Measurements from ENCODE around the gene PLEK. TPM values are rescaled to one million over a fixed set of nuclear protein-coding genes. Genes with fewer than 3 reads are reported as not detected.
"Not testable (repeated sequence)": the region's sequence is repeated elsewhere in the genome, so short reads cannot be mapped to it uniquely, and the experiment has no call there.

PLEK gene
- total RNA-seq, 1 experiment from 2014 or later, result not detected

GRCh38 chr2:68441179-68441993 lies 76.3 kb downstream of the PLEK start:
- Histone ChIP-seq H3K4me1 (ENCODE audit: insufficient read depth, low read length) (no peaks in the 10 kb centered on the region), H3K4me2 (ENCODE audit: low read length) (no peak overlapping the region), H2AFZ (ENCODE audit: low read length) (peak overlapping the region; percentile 33), H3K79me2 (ENCODE audit: low read length) (no peaks in the 10 kb centered on the region), H3K27ac (ENCODE audit: low read length) (no peak overlapping the region), H3K27me3 (ENCODE audit: low read length) (no peaks in the 10 kb centered on the region), H3K9me3 (ENCODE audit: low read length) (no peaks in the 10 kb centered on the region), H3F3A (ENCODE audit: low read length, unreplicated experiment) (no peaks in the 10 kb centered on the region), H4K20me1 (ENCODE audit: low read length) (no peaks in the 10 kb centered on the region), H3K9ac (ENCODE audit: low read length) (no peak overlapping the region), H3K4me3 (ENCODE audit: low read length) (no peak overlapping the region), H3K9me2 (replicated peaks; ENCODE audit: low read length) (no peaks in the 10 kb centered on the region), H3K36me3 (ENCODE audit: low read depth, low read length) (no peaks in the 10 kb centered on the region)
- intact Hi-C loops (cut with micrococcal nuclease), result loop anchor here (1.0 to 5.0 kb wide), 3 partner anchors 79 to 319 kb away; no protein-coding TSS in a partner anchor
- POLR2A ChIA-PET (ENCODE audit: unreplicated experiment), result no interaction called here
- ATAC-seq (peak; percentile 96), DNase-seq (peak; percentile 91)
- CTCF ChIA-PET, result interaction anchor here (0.6 to 2.0 kb wide), 7 partner anchors 80 to 319 kb away, joined by 3 to 11 read pairs (median 5); partner anchors contain the start of gene CNRIP1
- peak; percentile 95 for TF ChIP-seq CTCF (conservative IDR thresholded peaks at IDR 0.05; ENCODE audit: low read depth, low read length)
- TF ChIP-seq EZH2 (IDR thresholded peaks at IDR 0.05; ENCODE audit: low read length, unreplicated experiment), result no peak
- no peak for TF ChIP-seq EZH2phosphoT487 (IDR thresholded peaks at IDR 0.05; ENCODE audit: borderline replicate concordance, low read length)
- no TSS peak for BruUV-seq (replicated peaks)

- H3K4me2 ChIP-seq (ENCODE audit: low read length), result no peak overlapping the region
- no peaks in the 10 kb centered on the region for H3K9me3 ChIP-seq (ENCODE audit: low read length)
- H3F3A ChIP-seq (ENCODE audit: low read length, unreplicated experiment), result no peaks in the 10 kb centered on the region
- H3K9me2 ChIP-seq (replicated peaks; ENCODE audit: low read length), result no peaks in the 10 kb centered on the region
- POLR2A ChIA-PET (ENCODE audit: unreplicated experiment), result no interaction called here
- CTCF ChIA-PET, result interaction anchor here (0.6 to 2.0 kb wide), 6 partner anchors 80 to 159 kb away, joined by 3 to 11 read pairs (median 6); partner anchors contain the start of gene CNRIP1
- no peak for DNase-seq
- H3K36me3 ChIP-seq (ENCODE audit: low read depth, low read length), result no peaks in the 10 kb centered on the region
- no peaks in the 10 kb centered on the region for H3K27me3 ChIP-seq (ENCODE audit: low read length)
- no peaks in the 10 kb centered on the region for H3K4me1 ChIP-seq (ENCODE audit: insufficient read depth, low read length)
- intact Hi-C loops (cut with micrococcal nuclease), result loop anchor here (1.0 to 5.0 kb wide), 3 partner anchors 80 to 320 kb away; no protein-coding TSS in a partner anchor
- H3K9ac ChIP-seq (ENCODE audit: low read length), result no peak overlapping the region
- H3K27ac ChIP-seq (ENCODE audit: low read length), result no peak overlapping the region
- TF ChIP-seq EZH2 (IDR thresholded peaks at IDR 0.05; ENCODE audit: low read length, unreplicated experiment) (no peak), EZH2phosphoT487 (IDR thresholded peaks at IDR 0.05; ENCODE audit: borderline replicate concordance, low read length) (no peak), CTCF (conservative IDR thresholded peaks at IDR 0.05; ENCODE audit: low read depth, low read length) (no peak; the same call in 1 of the 2 replicates)
- no peaks in the 10 kb centered on the region for H3K79me2 ChIP-seq (ENCODE audit: low read length)
- H2AFZ ChIP-seq (ENCODE audit: low read length), result peak overlapping the region; percentile 12; the same call in 1 of the 2 replicates
- H3K4me3 ChIP-seq (ENCODE audit: low read length), result no peak overlapping the region
- no TSS peak for BruUV-seq (replicated peaks)
- no peaks in the 10 kb centered on the region for H4K20me1 ChIP-seq (ENCODE audit: low read length)
- ATAC-seq, result no peak
Observed at GRCh38 chr2:68441994-68442322, 76.9 kb downstream of the PLEK start.

GRCh38 chr2:68446425-68446824 lies 81.3 kb downstream of the PLEK start:
- H3K27me3 ChIP-seq (ENCODE audit: low read length); BruUV-seq (replicated peaks); H3K9me2 ChIP-seq (replicated peaks; ENCODE audit: low read length); ATAC-seq; H3K36me3 ChIP-seq (ENCODE audit: low read depth, low read length); H3K27ac ChIP-seq (ENCODE audit: low read length); intact Hi-C loops (cut with micrococcal nuclease); H4K20me1 ChIP-seq (ENCODE audit: low read length); H3K79me2 ChIP-seq (ENCODE audit: low read length); H3K4me3 ChIP-seq (ENCODE audit: low read length); H3K4me1 ChIP-seq (ENCODE audit: insufficient read depth, low read length); H3K9me3 ChIP-seq (ENCODE audit: low read length); DNase-seq; H3K4me2 ChIP-seq (ENCODE audit: low read length); H3F3A ChIP-seq (ENCODE audit: low read length, unreplicated experiment); CTCF ChIA-PET; H2AFZ ChIP-seq (ENCODE audit: low read length); H3K9ac ChIP-seq (ENCODE audit: low read length); POLR2A ChIA-PET (ENCODE audit: unreplicated experiment): not testable (repeated sequence)

Other genes with a start within 250 kb of the PLEK start
- gene PNO1, start 207.4 kb upstream of the PLEK start, total RNA-seq (2014; rRNA removed), result 50.8 and 64.1 TPM in 2 replicates
- 13.7 and 21.8 TPM in 2 replicates for gene PPP3R1, start 112.8 kb upstream of the PLEK start, total RNA-seq (2014; rRNA removed)
- 11.6 and 11.7 TPM in 2 replicates for gene CNRIP1, start 45.3 kb upstream of the PLEK start, total RNA-seq (2014; rRNA removed)
- gene FBXO48, start 102.0 kb downstream of the PLEK start, total RNA-seq (2014; rRNA removed), result 0.52 and 0.91 TPM in 2 replicates
- gene APLF, start 102.3 kb downstream of the PLEK start, total RNA-seq (2014; rRNA removed), result 0.69 and 2.4 TPM in 2 replicates

All from PC-3 (cell line).